Hepatic stellate cell (primary cell): ENCODE measurements around the gene MOB2.

Experiments used
- DNase-seq: peaks from one replicate; pipeline ENCODE4 v3.0.0; 2011; ENCODE audit warnings: low spot score

The MOB2 gene

DNA sequence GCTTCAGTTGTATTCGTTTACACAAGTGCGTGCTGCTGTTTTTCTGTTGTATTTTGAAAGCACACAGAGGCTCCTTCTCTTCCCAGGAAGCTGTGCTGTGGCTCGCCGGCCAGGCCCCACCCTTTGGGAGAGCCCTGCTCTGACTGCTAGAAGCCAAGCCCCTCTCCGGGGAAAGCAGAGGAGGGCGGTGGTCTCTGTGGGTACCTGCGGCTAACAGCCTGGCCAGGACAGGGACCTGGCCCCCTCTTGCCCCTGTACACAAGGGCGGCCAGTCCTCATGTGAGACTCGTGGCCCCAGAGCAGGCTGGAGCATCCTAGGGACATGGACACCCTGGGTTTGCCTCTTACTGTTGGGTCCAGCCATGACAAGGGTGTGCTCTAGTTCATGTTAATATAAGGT, 14.8 kb downstream of the MOB2 start:
- no peak for DNase-seq

GRCh38 chr11:1470681-1471611, 15.6 kb downstream of the MOB2 start:
- DNase-seq: no peak

- DNase-seq: no peak
These were observed 16.5 kb downstream of the MOB2 start for GRCh38 chr11:1469911-1470680.

- DNase-seq: no peak
These were observed 17.2 kb downstream of the MOB2 start for GRCh38 chr11:1469287-1469910.

- no peak for DNase-seq
These were observed 18.0 kb downstream of the MOB2 start for GRCh38 chr11:1468473-1469066.

DNA sequence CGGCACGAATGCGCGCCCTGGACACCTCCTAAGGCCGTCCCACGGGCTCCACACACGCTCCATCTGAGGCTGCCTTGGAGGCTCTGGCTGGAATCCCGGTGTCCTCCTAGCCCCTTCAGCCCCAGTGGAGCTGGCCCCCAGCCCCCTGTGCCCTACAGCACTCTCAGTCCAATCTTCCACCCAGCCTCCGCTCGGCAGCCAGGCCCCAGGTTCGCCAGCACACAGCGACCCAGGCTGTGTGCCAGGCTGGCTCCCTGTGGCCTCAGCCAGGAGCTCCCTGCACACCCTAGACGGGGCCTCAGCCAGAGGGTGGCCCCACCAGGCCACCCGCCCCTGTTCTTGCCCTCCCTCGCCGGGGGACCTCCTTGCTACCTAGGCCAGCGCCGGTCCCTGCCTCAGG, 18.6 kb downstream of the MOB2 start:
- no peak for DNase-seq

DNA sequence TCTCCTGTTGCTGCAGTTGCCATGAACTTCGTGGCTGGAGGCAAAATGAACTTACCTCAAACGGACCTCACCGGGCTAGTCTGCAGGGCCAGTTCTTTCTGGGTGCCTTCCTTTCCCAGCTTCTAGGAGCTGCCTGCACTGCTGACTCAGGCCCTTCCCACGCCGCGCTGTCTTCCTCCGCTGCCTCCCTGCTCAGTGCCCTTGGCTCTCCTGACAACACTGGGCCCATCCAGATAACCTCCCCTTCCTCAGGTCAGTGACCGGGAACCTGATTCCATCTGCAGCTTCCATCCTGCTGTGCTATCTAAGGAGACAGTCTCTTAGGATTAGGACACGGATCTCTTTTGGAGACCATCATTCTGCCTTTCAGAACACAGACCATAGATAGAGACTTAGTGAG, 19.3 kb downstream of the MOB2 start:
- no peak for DNase-seq

DNA sequence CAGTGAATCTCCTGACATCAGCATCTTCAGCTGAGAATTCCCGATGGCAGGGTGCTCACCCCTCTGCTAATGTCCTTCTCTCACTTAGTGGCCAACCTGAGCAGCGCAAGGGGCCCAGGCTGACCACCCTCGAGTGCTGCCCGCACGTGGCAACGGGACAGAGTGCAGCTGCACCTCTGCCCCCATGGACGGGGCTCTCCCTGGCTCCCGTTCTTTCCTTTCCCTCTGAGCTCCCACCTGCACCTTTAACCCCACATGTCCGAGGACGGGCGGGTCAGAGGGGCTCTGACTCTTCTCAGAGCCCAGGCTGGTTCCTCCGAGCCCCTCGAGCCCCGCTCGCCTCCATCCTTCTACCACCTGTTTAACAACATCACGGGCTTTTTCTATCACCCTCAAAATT, 19.8 kb downstream of the MOB2 start:
- no peak for DNase-seq

GRCh38 chr11:1463056-1463455, 23.5 kb downstream of the MOB2 start:
- DNase-seq: no peak

DNA sequence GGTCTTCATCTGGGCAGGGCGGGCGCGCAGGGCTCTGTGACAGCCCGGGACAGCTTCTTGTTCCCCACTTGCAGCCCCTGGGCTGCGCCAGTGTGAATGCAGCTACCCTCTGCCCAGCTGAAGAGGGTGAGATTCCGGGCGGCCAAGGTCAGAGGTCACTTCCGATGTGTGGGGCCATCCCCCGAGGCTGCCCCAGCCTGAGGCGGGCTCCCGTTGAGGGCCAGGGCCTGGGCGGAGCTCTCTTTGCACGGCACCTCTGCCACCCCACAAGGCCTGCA, 23.9 kb downstream of the MOB2 start:
- no peak for DNase-seq

GRCh38 chr11:1461826-1462697, 24.5 kb downstream of the MOB2 start:
- DNase-seq: no peak

- DNase-seq: no peak
These were observed 25.4 kb downstream of the MOB2 start for GRCh38 chr11:1460986-1461825.

GRCh38 chr11:1460396-1460985, 26.1 kb downstream of the MOB2 start:
- DNase-seq: no peak

- no peak for DNase-seq
These were observed 26.7 kb downstream of the MOB2 start for GRCh38 chr11:1459764-1460395.

GRCh38 chr11:1459219-1459575, 27.4 kb downstream of the MOB2 start:
- DNase-seq: no peak

DNA sequence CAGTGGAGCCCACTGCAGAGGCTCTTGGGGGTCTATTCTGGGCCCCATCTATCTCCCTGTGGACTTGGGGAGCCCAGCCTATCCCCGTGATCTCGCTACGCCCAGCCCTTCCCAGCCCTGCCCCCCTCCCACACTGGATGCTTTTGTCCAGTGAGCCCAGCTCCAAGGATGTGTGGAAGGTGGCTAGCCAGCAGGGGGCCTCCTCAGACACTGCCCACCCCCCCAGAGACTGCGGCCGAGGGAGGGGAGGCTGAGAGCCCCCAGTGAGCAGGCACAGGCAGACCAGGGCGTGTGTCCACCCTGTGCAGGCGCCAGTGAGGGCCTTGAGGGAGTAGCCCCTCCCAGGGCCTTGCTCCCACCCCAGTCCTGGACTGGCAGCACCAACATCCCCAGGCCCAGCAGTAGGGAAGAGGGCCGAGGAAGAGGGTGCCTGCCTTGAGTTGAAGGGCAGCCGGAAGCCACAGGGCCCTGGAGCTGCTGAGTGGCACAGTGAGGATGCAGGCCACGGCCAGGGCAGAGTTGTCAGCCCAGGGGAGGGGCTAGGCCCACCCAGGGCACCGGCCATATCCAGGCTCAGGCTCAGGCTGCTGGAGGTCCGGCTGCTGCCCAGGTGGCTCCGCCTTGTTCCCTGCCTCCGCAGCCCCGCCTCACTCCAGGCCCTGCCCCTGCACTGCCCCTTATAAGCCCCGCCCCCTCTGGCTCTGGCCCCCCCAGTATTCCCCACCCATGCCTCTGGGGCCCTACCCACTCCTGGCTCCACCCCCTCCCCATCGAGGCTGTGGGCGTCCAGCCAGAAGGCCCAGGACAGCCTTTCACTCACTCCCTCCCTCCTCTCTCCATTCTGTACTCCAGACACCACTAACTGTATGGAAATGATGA, 28.0 kb downstream of the MOB2 start:
- DNase-seq: no peak

DNA sequence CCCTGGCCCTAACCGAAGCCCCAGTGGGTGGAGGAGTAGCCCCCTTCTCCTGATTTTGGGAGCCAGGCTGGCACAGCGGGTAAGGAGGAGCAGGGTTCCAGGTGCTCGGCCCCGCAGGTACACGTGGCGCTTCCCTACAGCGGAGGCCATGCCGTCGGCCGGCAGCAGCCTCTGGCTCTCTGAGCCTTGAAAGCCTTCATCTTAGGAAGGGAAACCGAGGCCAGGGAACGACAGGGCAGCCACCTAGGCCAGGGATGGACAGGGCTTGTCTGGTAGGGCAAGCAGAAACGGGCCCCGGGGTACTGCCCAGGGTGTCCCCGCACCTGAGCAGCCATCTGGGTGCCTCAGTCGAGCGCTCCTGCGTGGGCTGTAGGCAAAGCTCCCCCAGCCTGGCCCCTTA, 28.7 kb downstream of the MOB2 start:
- no peak for DNase-seq

GRCh38 chr11:1457326-1457680, 29.3 kb downstream of the MOB2 start:
- no peak for DNase-seq
